ENCODE measurements around the gene TNPO1.

The TNPO1 gene

GRCh38 chr5:72841756-72842535, 25.5 kb downstream of the TNPO1 start:
- H4K8ac ChIP-seq (ENCODE audit: low read depth, low read length) = no peak overlapping the region
- no peak overlapping the region for H2BK15ac ChIP-seq (replicated peaks; ENCODE audit: low read depth)
- no peak overlapping the region for H2BK5ac ChIP-seq (ENCODE audit: low read length)
- H3K4ac ChIP-seq (ENCODE audit: low read depth, low read length) = no peak overlapping the region
- DNase-seq = no peak
- H3K27ac ChIP-seq (ENCODE audit: low read depth, low read length) = no peak overlapping the region
- H3K4me1 ChIP-seq (ENCODE audit: control insufficient read depth, low read depth, low read length) = no peaks in the 10 kb centered on the region
- H3K79me2 ChIP-seq (ENCODE audit: control insufficient read depth, insufficient read depth, low read length) = peaks cover 2% of the 10 kb centered on the region
- H3K56ac ChIP-seq (ENCODE audit: low read length) = no peak overlapping the region
- H3K36me3 ChIP-seq (ENCODE audit: control insufficient read depth, insufficient read depth, low read length) = no peaks in the 10 kb centered on the region
- H3K27me3 ChIP-seq (ENCODE audit: insufficient read depth, low read length, poor library complexity) = no peaks in the 10 kb centered on the region
- H3K23ac ChIP-seq (ENCODE audit: low read length) = no peak overlapping the region
- peaks cover 4% of the 10 kb centered on the region for H3K79me1 ChIP-seq (ENCODE audit: low read length)
- H3K9ac ChIP-seq (ENCODE audit: low read length) = no peak overlapping the region
- H2BK120ac ChIP-seq (ENCODE audit: low read depth, low read length) = no peak overlapping the region
- H3K4me3 ChIP-seq (ENCODE audit: low read length) = no peak overlapping the region
- H3K4me2 ChIP-seq (ENCODE audit: low read length) = no peak overlapping the region
- no peak overlapping the region for H4K5ac ChIP-seq (ENCODE audit: low read length)
- WGBS (ENCODE audit: extremely low coverage, insufficient coverage, low lambda C conversion rate) = no CpG with 5 or more reads among the region's 1 CpG
- no peak overlapping the region for H2AK5ac ChIP-seq (ENCODE audit: low read length)
- no peak overlapping the region for H3K18ac ChIP-seq (ENCODE audit: low read length)

GRCh38 chr5:72842816-72843215, 26.4 kb downstream of the TNPO1 start:
- Histone ChIP-seq H4K8ac (ENCODE audit: low read depth, low read length) (no peak overlapping the region), H3K18ac (ENCODE audit: low read length) (no peak overlapping the region), H3K4me3 (ENCODE audit: low read length) (no peak overlapping the region), H3K36me3 (ENCODE audit: control insufficient read depth, insufficient read depth, low read length) (no peaks in the 10 kb centered on the region), H3K56ac (ENCODE audit: low read length) (no peak overlapping the region), H3K27me3 (ENCODE audit: insufficient read depth, low read length, poor library complexity) (no peaks in the 10 kb centered on the region), H3K4ac (ENCODE audit: low read depth, low read length) (no peak overlapping the region), H3K9ac (ENCODE audit: low read length) (no peak overlapping the region), H3K79me2 (ENCODE audit: control insufficient read depth, insufficient read depth, low read length) (peaks cover 2% of the 10 kb centered on the region), H3K23ac (ENCODE audit: low read length) (no peak overlapping the region), H3K4me1 (ENCODE audit: control insufficient read depth, low read depth, low read length) (no peaks in the 10 kb centered on the region), H2BK5ac (ENCODE audit: low read length) (no peak overlapping the region), H2BK15ac (replicated peaks; ENCODE audit: low read depth) (no peak overlapping the region), H2AK5ac (ENCODE audit: low read length) (no peak overlapping the region), H4K5ac (ENCODE audit: low read length) (no peak overlapping the region), H3K27ac (ENCODE audit: low read depth, low read length) (no peak overlapping the region), H3K4me2 (ENCODE audit: low read length) (no peak overlapping the region), H2BK120ac (ENCODE audit: low read depth, low read length) (no peak overlapping the region), H3K79me1 (ENCODE audit: low read length) (peaks cover 2% of the 10 kb centered on the region)
- DNase-seq = peak; percentile 88

GRCh38 chr5:72844218-72844603, 27.8 kb downstream of the TNPO1 start:
- H4K5ac ChIP-seq (ENCODE audit: low read length) = no peak overlapping the region
- H3K23ac ChIP-seq (ENCODE audit: low read length) = no peak overlapping the region
- no peaks in the 10 kb centered on the region for H3K36me3 ChIP-seq (ENCODE audit: control insufficient read depth, insufficient read depth, low read length)
- no peaks in the 10 kb centered on the region for H3K27me3 ChIP-seq (ENCODE audit: insufficient read depth, low read length, poor library complexity)
- no peak overlapping the region for H2BK5ac ChIP-seq (ENCODE audit: low read length)
- H2AK5ac ChIP-seq (ENCODE audit: low read length) = no peak overlapping the region
- H2BK15ac ChIP-seq (replicated peaks; ENCODE audit: low read depth) = no peak overlapping the region
- H3K79me1 ChIP-seq (ENCODE audit: low read length) = peaks cover 2% of the 10 kb centered on the region
- no peaks in the 10 kb centered on the region for H3K4me1 ChIP-seq (ENCODE audit: control insufficient read depth, low read depth, low read length)
- no peak for DNase-seq
- no peak overlapping the region for H3K9ac ChIP-seq (ENCODE audit: low read length)
- no peak overlapping the region for H3K4me2 ChIP-seq (ENCODE audit: low read length)
- no peak overlapping the region for H3K4me3 ChIP-seq (ENCODE audit: low read length)
- H2BK120ac ChIP-seq (ENCODE audit: low read depth, low read length) = no peak overlapping the region
- no peak overlapping the region for H3K18ac ChIP-seq (ENCODE audit: low read length)
- no peak overlapping the region for H4K8ac ChIP-seq (ENCODE audit: low read depth, low read length)
- H3K27ac ChIP-seq (ENCODE audit: low read depth, low read length) = no peak overlapping the region
- H3K56ac ChIP-seq (ENCODE audit: low read length) = no peak overlapping the region
- H3K79me2 ChIP-seq (ENCODE audit: control insufficient read depth, insufficient read depth, low read length) = peaks cover 13% of the 10 kb centered on the region
- H3K4ac ChIP-seq (ENCODE audit: low read depth, low read length) = no peak overlapping the region

- Histone ChIP-seq H3K56ac (ENCODE audit: low read length) (no peak overlapping the region), H3K18ac (ENCODE audit: low read length) (no peak overlapping the region), H3K4me1 (ENCODE audit: control insufficient read depth, low read depth, low read length) (no peaks in the 10 kb centered on the region), H3K4me2 (ENCODE audit: low read length) (no peak overlapping the region), H4K5ac (ENCODE audit: low read length) (no peak overlapping the region), H3K36me3 (ENCODE audit: control insufficient read depth, insufficient read depth, low read length) (no peaks in the 10 kb centered on the region), H2AK5ac (ENCODE audit: low read length) (no peak overlapping the region), H2BK15ac (replicated peaks; ENCODE audit: low read depth) (no peak overlapping the region), H4K8ac (ENCODE audit: low read depth, low read length) (no peak overlapping the region), H3K79me2 (ENCODE audit: control insufficient read depth, insufficient read depth, low read length) (peaks cover 23% of the 10 kb centered on the region), H3K79me1 (ENCODE audit: low read length) (no peaks in the 10 kb centered on the region), H3K27me3 (ENCODE audit: insufficient read depth, low read length, poor library complexity) (no peaks in the 10 kb centered on the region), H3K4ac (ENCODE audit: low read depth, low read length) (no peak overlapping the region), H2BK5ac (ENCODE audit: low read length) (no peak overlapping the region), H3K23ac (ENCODE audit: low read length) (no peak overlapping the region), H2BK120ac (ENCODE audit: low read depth, low read length) (no peak overlapping the region), H3K27ac (ENCODE audit: low read depth, low read length) (no peak overlapping the region), H3K4me3 (ENCODE audit: low read length) (no peak overlapping the region), H3K9ac (ENCODE audit: low read length) (no peak overlapping the region)
- WGBS (ENCODE audit: extremely low coverage, insufficient coverage, low lambda C conversion rate) = 100% methylated on average over 1 of the region's 2 CpGs
- no peak for DNase-seq
Observed at GRCh38 chr5:72845889-72846288, 29.4 kb downstream of the TNPO1 start.

GRCh38 chr5:72846483-72846882, 30.0 kb downstream of the TNPO1 start:
- Histone ChIP-seq H3K36me3 (ENCODE audit: control insufficient read depth, insufficient read depth, low read length) (no peaks in the 10 kb centered on the region), H4K8ac (ENCODE audit: low read depth, low read length) (no peak overlapping the region), H3K4me3 (ENCODE audit: low read length) (no peak overlapping the region), H3K4me2 (ENCODE audit: low read length) (no peak overlapping the region), H3K79me1 (ENCODE audit: low read length) (no peaks in the 10 kb centered on the region), H3K79me2 (ENCODE audit: control insufficient read depth, insufficient read depth, low read length) (peaks cover 25% of the 10 kb centered on the region), H2BK5ac (ENCODE audit: low read length) (no peak overlapping the region), H3K9ac (ENCODE audit: low read length) (no peak overlapping the region), H4K5ac (ENCODE audit: low read length) (no peak overlapping the region), H3K27me3 (ENCODE audit: insufficient read depth, low read length, poor library complexity) (no peaks in the 10 kb centered on the region), H3K4ac (ENCODE audit: low read depth, low read length) (no peak overlapping the region), H3K18ac (ENCODE audit: low read length) (no peak overlapping the region), H3K23ac (ENCODE audit: low read length) (no peak overlapping the region), H2BK120ac (ENCODE audit: low read depth, low read length) (no peak overlapping the region), H2AK5ac (ENCODE audit: low read length) (no peak overlapping the region), H2BK15ac (replicated peaks; ENCODE audit: low read depth) (no peak overlapping the region), H3K56ac (ENCODE audit: low read length) (no peak overlapping the region), H3K27ac (ENCODE audit: low read depth, low read length) (no peak overlapping the region), H3K4me1 (ENCODE audit: control insufficient read depth, low read depth, low read length) (no peaks in the 10 kb centered on the region)
- no peak for DNase-seq
- no CpG with 5 or more reads among the region's 2 CpGs for WGBS (ENCODE audit: extremely low coverage, insufficient coverage, low lambda C conversion rate)

- Histone ChIP-seq H3K18ac (ENCODE audit: low read length) (no peak overlapping the region), H3K27me3 (ENCODE audit: insufficient read depth, low read length, poor library complexity) (no peaks in the 10 kb centered on the region), H3K4me2 (ENCODE audit: low read length) (no peak overlapping the region), H3K23ac (ENCODE audit: low read length) (no peak overlapping the region), H2BK15ac (replicated peaks; ENCODE audit: low read depth) (no peak overlapping the region), H4K8ac (ENCODE audit: low read depth, low read length) (no peak overlapping the region), H3K27ac (ENCODE audit: low read depth, low read length) (no peak overlapping the region), H4K5ac (ENCODE audit: low read length) (no peak overlapping the region), H3K4me1 (ENCODE audit: control insufficient read depth, low read depth, low read length) (no peaks in the 10 kb centered on the region), H2BK5ac (ENCODE audit: low read length) (no peak overlapping the region), H3K36me3 (ENCODE audit: control insufficient read depth, insufficient read depth, low read length) (no peaks in the 10 kb centered on the region), H3K79me2 (ENCODE audit: control insufficient read depth, insufficient read depth, low read length) (peaks cover 31% of the 10 kb centered on the region), H2AK5ac (ENCODE audit: low read length) (no peak overlapping the region), H3K9ac (ENCODE audit: low read length) (no peak overlapping the region), H3K4me3 (ENCODE audit: low read length) (no peak overlapping the region), H3K79me1 (ENCODE audit: low read length) (peaks cover 1% of the 10 kb centered on the region), H3K56ac (ENCODE audit: low read length) (no peak overlapping the region), H2BK120ac (ENCODE audit: low read depth, low read length) (no peak overlapping the region), H3K4ac (ENCODE audit: low read depth, low read length) (no peak overlapping the region)
- WGBS (ENCODE audit: extremely low coverage, insufficient coverage, low lambda C conversion rate) = no CpG with 5 or more reads among the region's 3 CpGs
- DNase-seq = no peak
Observed at GRCh38 chr5:72847439-72847838, 31.0 kb downstream of the TNPO1 start.
